ENCODE measurements around the gene ADAMTS14.

The ADAMTS14 gene

GRCh38 chr10:70681731-70682005 is 9.4 kb downstream of the ADAMTS14 start:
- TF ChIP-seq CTCF (IDR thresholded peaks at IDR 0.05) (no peak), ZFX (IDR thresholded peaks at IDR 0.05; ENCODE audit: borderline replicate concordance) (no peak)
- H3K27ac ChIP-seq: no peak overlapping the region

- H3K27ac ChIP-seq: no peak overlapping the region
- TF ChIP-seq CTCF (IDR thresholded peaks at IDR 0.05): no peak
- TF ChIP-seq ZFX (IDR thresholded peaks at IDR 0.05; ENCODE audit: borderline replicate concordance): no peak
Observed at GRCh38 chr10:70682920-70683600, 10.8 kb downstream of the ADAMTS14 start.

- TF ChIP-seq ZFX (IDR thresholded peaks at IDR 0.05; ENCODE audit: borderline replicate concordance) (no peak), CTCF (IDR thresholded peaks at IDR 0.05) (no peak)
- no peak overlapping the region for H3K27ac ChIP-seq
Observed at GRCh38 chr10:70683601-70683934, 11.3 kb downstream of the ADAMTS14 start.

- no peak overlapping the region for H3K27ac ChIP-seq
- no peak for TF ChIP-seq ZFX (IDR thresholded peaks at IDR 0.05; ENCODE audit: borderline replicate concordance)
- TF ChIP-seq CTCF (IDR thresholded peaks at IDR 0.05): no peak
Observed at GRCh38 chr10:70683940-70684339, 11.6 kb downstream of the ADAMTS14 start.

GRCh38 chr10:70684374-70684773 is 12.1 kb downstream of the ADAMTS14 start:
- no peak overlapping the region for H3K27ac ChIP-seq
- no peak for TF ChIP-seq CTCF (IDR thresholded peaks at IDR 0.05)
- no peak for TF ChIP-seq ZFX (IDR thresholded peaks at IDR 0.05; ENCODE audit: borderline replicate concordance)

- H3K27ac ChIP-seq: no peak overlapping the region
- TF ChIP-seq ZFX (IDR thresholded peaks at IDR 0.05; ENCODE audit: borderline replicate concordance) (no peak), CTCF (IDR thresholded peaks at IDR 0.05) (no peak)
Observed at GRCh38 chr10:70684839-70685454, 12.6 kb downstream of the ADAMTS14 start.

- no peak overlapping the region for H3K27ac ChIP-seq
- TF ChIP-seq CTCF (IDR thresholded peaks at IDR 0.05) (no peak), ZFX (IDR thresholded peaks at IDR 0.05; ENCODE audit: borderline replicate concordance) (no peak)
Observed at GRCh38 chr10:70685455-70685911, 13.2 kb downstream of the ADAMTS14 start.

All from 22Rv1 (cell line).